Measurements from ENCODE around the gene COBL.

DNA sequence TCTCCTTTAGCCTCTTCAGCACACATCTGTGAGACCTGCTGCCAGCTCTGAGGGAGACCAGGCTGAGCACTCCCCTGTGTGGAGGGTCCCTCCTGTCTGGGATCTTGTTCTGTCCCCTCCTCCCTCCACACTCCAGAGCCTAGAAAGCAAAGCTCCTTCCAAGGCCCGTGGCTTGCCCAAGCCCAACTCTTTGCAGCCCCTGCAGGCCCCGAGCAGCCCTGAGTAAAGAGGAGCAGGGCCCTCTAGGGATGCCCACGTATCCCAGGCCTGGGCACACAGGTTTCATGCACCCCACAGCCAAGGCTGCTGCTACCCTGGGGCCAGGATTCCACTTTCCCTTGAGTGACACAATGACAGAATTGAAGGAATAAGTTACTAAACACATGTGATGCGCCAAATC lies 24.0 kb downstream of the COBL start:
- TF ChIP-seq SUZ12 (IDR thresholded peaks at IDR 0.05; ENCODE audit: low read length): no peak
- no peak for TF ChIP-seq POLR2A (IDR thresholded peaks at IDR 0.05; ENCODE audit: control extremely low read depth in 1 of 2, low read depth in 2 of 2, low read length in 2 of 2)
- TF ChIP-seq, protein P1, sequence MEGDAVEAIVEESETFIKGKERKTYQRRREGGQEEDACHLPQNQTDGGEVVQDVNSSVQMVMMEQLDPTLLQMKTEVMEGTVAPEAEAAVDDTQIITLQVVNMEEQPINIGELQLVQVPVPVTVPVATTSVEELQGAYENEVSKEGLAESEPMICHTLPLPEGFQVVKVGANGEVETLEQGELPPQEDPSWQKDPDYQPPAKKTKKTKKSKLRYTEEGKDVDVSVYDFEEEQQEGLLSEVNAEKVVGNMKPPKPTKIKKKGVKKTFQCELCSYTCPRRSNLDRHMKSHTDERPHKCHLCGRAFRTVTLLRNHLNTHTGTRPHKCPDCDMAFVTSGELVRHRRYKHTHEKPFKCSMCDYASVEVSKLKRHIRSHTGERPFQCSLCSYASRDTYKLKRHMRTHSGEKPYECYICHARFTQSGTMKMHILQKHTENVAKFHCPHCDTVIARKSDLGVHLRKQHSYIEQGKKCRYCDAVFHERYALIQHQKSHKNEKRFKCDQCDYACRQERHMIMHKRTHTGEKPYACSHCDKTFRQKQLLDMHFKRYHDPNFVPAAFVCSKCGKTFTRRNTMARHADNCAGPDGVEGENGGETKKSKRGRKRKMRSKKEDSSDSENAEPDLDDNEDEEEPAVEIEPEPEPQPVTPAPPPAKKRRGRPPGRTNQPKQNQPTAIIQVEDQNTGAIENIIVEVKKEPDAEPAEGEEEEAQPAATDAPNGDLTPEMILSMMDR (IDR thresholded peaks at IDR 0.05; ENCODE audit: control extremely low read depth in 1 of 3, insufficient read depth in 1 of 3, low read depth in 1 of 3, low read length in 3 of 3): 0 out of 4 replicates have a peak, but pooled peaks of 1 of the 3 experiments have one; percentile 9
- no peak for TF ChIP-seq TAF1 (IDR thresholded peaks at IDR 0.05; ENCODE audit: low read depth, low read length)
- no peak for TF ChIP-seq SRF (IDR thresholded peaks at IDR 0.05; ENCODE audit: low read depth, low read length)
- TF ChIP-seq ASH2L (IDR thresholded peaks at IDR 0.05; ENCODE audit: low read length): no peak
